Lower leg skin (tissue), 3 donors: ENCODE results near the gene STARD3.

ENCODE experiments used
- CTCF ChIP-seq, 3 donors: fragments of 450-650 bp; IDR thresholded peaks; one replicate each; pipeline ENCODE4 v1.5.1; 2016; ENCODE audit warnings: antibody characterized with exemption in 3 of 3, mild to moderate bottlenecking in 3 of 3, moderate library complexity in 2 of 3
- POLR2A ChIP-seq, 2 donors: fragments of 450-650 bp; IDR thresholded peaks; one replicate each; pipeline ENCODE4 v1.6.1; 2016 to 2017; ENCODE audit warnings: antibody characterized with exemption in 2 of 2, mild to moderate bottlenecking in 1 of 2, moderate library complexity in 1 of 2

- TF ChIP-seq CTCF (IDR thresholded peaks at IDR 0.05), result no peak
- TF ChIP-seq POLR2A (IDR thresholded peaks at IDR 0.05), result no peak
These were observed 59.8 kb downstream of the STARD3 start for GRCh38 chr17:39696731-39697130.
